Epithelial cell of esophagus (primary cell): ENCODE data around the gene NR1D2.
"Not testable (repeated sequence)": the region's sequence is repeated elsewhere in the genome, so short reads cannot be mapped to it uniquely, and the experiment has no call there.

Source experiments
- DNase-seq: peaks from one replicate; pipeline ENCODE4 v3.0.0; 2010; ENCODE audit warnings: low read depth
- H3K4me3 ChIP-seq: 2 replicates; pipeline ENCODE4 v1.5.1; 2011; ENCODE audit warnings: mild to moderate bottlenecking, low read length, control low read depth
- CTCF ChIP-seq: IDR thresholded peaks from 2 replicates; pipeline ENCODE4 v1.5.1; 2011; ENCODE audit warnings: low read depth, mild to moderate bottlenecking, low read length, control low read depth, inconsistent platforms; ENCODE audit not compliant: insufficient read depth; ENCODE audit errors: missing control alignments

NR1D2 gene

GRCh38 chr3:23913873-23914743 lies 31.0 kb upstream of the NR1D2 start:
- DNase-seq: no peak
- no peak overlapping the region for H3K4me3 ChIP-seq
- no peak for TF ChIP-seq CTCF

DNA sequence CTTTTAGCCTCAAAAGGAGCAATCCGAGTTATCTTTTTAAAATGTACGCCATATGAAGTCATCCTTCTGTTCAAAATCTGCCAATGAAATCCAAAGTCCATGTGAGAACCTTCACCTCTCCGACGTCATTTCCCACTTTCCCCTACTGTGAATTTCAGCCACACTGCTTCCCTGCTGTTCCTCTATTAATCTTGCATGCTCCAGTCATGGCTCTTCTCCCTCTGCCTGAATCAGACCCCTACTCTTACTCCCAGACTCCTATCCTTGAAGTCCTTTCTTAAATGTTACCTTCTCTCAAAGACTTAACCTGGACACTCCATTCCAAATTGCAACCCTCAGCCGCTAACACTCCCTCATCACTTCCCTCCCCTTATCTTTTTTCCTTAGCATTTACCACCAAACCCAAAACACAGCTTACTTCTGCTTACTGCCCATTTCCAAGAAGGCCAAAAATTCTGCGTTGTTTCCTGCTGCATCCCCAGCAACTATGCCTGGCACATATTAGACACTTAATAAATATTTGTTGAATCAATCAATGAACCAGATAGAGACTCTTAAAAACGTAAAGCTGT lies 29.5 kb upstream of the NR1D2 start:
- no peak for TF ChIP-seq CTCF
- peak overlapping the region; percentile 86 for H3K4me3 ChIP-seq
- no peak for DNase-seq

GRCh38 chr3:23916152-23916885 lies 28.8 kb upstream of the NR1D2 start:
- DNase-seq: no peak
- H3K4me3 ChIP-seq: peak overlapping the region; percentile 86
- TF ChIP-seq CTCF: no peak

DNA sequence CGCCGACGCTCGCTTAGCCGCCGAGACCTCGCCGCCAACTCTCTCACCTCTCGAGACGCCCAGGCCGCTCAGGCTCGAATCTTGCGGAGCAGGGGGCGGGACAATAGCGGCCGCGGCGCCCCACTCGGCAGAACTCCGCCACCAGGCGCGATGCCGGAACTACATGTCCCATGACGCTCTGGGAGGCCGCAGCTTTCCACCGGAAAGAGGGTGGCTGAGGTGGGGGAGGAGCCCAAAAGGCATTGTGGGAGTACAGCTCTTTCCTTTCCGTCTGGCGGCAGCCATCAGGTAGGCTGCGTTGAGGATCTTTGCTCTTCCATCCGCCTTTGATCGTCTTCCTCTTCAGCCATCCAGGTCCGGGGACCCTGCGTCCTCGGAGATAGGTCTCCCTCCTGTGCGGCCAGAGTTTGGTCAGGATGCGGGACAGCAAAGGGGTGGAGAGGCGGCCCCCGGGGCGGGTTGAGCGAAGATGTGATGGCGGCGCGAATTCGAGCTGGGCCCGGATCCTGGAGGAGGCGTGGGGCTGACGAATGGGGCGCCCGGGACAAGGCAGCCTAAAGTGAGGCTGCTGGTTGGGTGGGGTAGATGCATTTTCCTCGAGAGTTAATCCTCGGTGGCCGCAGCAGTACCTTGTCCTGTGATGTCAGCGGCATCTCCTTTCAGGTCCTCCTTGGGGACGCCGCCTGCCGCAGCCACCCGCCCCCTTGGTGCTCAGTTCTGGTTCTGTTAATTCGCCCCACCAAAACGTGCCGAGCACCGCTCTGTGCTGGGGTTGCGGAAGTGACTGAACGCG lies 28.0 kb upstream of the NR1D2 start, which contains the start of the genes NKIRAS1 and RPL15:
NKIRAS1 (minus strand) TSS at position 105 of the 793 bp plus-strand sequence. CDS start 6,086 bp downstream, outside the sequence.
RPL15 (plus strand) TSS at position 247 of the 793 bp plus-strand sequence. CDS start 728 bp downstream, outside the sequence.
- peak; percentile 53 for TF ChIP-seq CTCF

GRCh38 chr3:23917679-23918303 lies 27.3 kb upstream of the NR1D2 start:
- peak; percentile 50 for DNase-seq

More for the DNA sequence above, 28.0 kb upstream of the NR1D2 start, which contains the start of the genes NKIRAS1 and RPL15:
- H3K4me3 ChIP-seq: peak within 1 kb of the TSS; percentile 86
- DNase-seq: peak; percentile 98

DNA sequence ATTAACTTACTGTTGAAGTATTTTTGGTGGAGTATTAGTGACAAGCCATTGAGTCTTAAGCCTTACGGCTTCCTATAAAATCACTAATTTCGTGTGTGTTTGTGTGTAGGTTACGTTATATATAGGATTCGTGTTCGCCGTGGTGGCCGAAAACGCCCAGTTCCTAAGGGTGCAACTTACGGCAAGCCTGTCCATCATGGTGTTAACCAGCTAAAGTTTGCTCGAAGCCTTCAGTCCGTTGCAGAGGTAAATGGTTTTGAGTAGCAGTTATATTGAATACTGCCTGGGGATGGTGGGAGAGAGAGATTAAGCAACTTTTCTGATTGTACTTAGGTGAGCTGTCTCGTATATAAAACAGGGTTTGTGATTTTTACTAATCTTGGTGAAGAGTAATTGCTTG lies 26.8 kb upstream of the NR1D2 start:
- not testable (repeated sequence) for DNase-seq

More at GRCh38 chr3:23917679-23918303, 27.3 kb upstream of the NR1D2 start:
- peak overlapping the region; percentile 86 for H3K4me3 ChIP-seq

GRCh38 chr3:23919628-23920027 lies 25.5 kb upstream of the NR1D2 start:
- DNase-seq: no peak
- no peak for TF ChIP-seq CTCF
- H3K4me3 ChIP-seq: no peak overlapping the region

More for the DNA sequence above, 26.8 kb upstream of the NR1D2 start:
- H3K4me3 ChIP-seq: peak overlapping the region; percentile 86
